Stimulated activated CD4-positive, alpha-beta T cell treated with anti-CD3 and anti-CD28 coated beads, Interleukin-12 subunit alpha, Interleukin-12 subunit beta, amount 100 ng/mL, for 48 hours (primary cell): Measurements from ENCODE around the gene MOSMO.

ENCODE experiments used
- DNase-seq, 3 donors: peaks; one replicate each; pipeline ENCODE4 v3.0.0-alpha.2; 2020; ENCODE audit warnings: low read depth in 2 of 3, low spot score in 1 of 3

Gene MOSMO

DNA sequence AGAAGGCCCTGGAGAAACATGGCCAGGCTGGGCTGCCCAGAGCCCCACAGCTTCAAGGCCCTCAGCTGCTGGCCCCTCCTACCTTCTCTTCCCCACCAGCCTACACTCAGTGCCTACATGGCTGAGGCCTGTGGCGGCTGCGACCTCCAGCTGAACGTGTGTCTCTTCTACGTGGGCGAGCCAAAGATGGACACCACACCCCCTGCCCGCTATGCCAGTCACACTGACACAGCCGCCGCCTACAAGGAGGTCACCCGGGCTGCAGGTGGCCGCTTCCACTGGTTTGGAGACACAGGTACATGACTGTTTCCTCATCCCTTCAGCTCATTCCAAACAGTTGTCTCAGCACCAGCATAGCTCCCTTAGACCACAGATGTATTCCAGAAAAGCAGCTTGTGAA is 124.9 kb downstream of the MOSMO start:
- DNase-seq: no peak
